WTC11 (cell line): ENCODE measurements around the gene RABGAP1. TPM values are rescaled to one million over a fixed set of nuclear protein-coding genes. Genes with fewer than 3 reads are reported as not detected.

Experiments used
- ATAC-seq: fragments of 200-7000 bp; cut with Tn5 transposase; 2 replicates; pipeline ENCODE4 v1.10.0; 2021; ENCODE audit warnings: mild to moderate bottlenecking, moderate library complexity
- CTCF ChIA-PET: fragments of 300-600 bp; sonication (Branson Sonifier 250); formaldehyde crosslinking; loops from one replicate; lab custom pipeline; 2021; ENCODE audit warnings: antibody characterized with exemption; lab: Charles Lee
- POLR2A ChIA-PET: fragments of 350-600 bp; sonication (Branson Sonifier 250); formaldehyde crosslinking; loops from one replicate; lab custom pipeline; 2021; ENCODE audit warnings: antibody characterized with exemption; lab: Charles Lee
- DNase-seq: peaks from one replicate; pipeline ENCODE4 v3.0.0; 2021; ENCODE audit warnings: low spot score
- H3K27ac Mint-ChIP-seq: 2 replicates; pipeline ENCODE4 v1.8.0; 2021; ENCODE audit warnings: mixed read lengths
- H3K27me3 Mint-ChIP-seq: 2 replicates; pipeline ENCODE4 v1.8.0; 2021; ENCODE audit warnings: low read depth, mild to moderate bottlenecking, moderate library complexity, mixed read lengths
- H3K36me3 Mint-ChIP-seq: 2 replicates; pipeline ENCODE4 v1.8.0; 2021; ENCODE audit warnings: mixed read lengths
- H3K4me1 Mint-ChIP-seq: 2 replicates; pipeline ENCODE4 v1.8.0; 2022; ENCODE audit warnings: mixed read lengths
- H3K4me3 Mint-ChIP-seq: 2 replicates; pipeline ENCODE4 v1.8.0; 2021; ENCODE audit warnings: mild to moderate bottlenecking, moderate library complexity, mixed read lengths
- H3K9me3 Mint-ChIP-seq: 2 replicates; pipeline ENCODE4 v1.8.0; 2021; ENCODE audit warnings: mixed read lengths
- FOXP1 ChIP-seq: sonication (generic); formaldehyde crosslinking; IDR thresholded peaks from 2 replicates; pipeline ENCODE4 v1.8.0; 2022; ENCODE audit warnings: missing genetic modification reagents, mild to moderate bottlenecking, moderate library complexity, borderline replicate concordance
- NFATC4 ChIP-seq: fragments of 250-450 bp; sonication (Bioruptor Pico); IDR thresholded peaks from 2 replicates; pipeline ENCODE4 v1.9.0; 2021; ENCODE audit warnings: mild to moderate bottlenecking
- OVOL2 ChIP-seq: fragments of 250-450 bp; sonication (Bioruptor Pico); IDR thresholded peaks from 2 replicates; pipeline ENCODE4 v1.9.0; 2021; ENCODE audit warnings: mild to moderate bottlenecking, borderline replicate concordance
- SP1 ChIP-seq: sonication (generic); formaldehyde crosslinking; conservative IDR thresholded peaks from 2 replicates; pipeline ENCODE4 v1.8.1; 2022; ENCODE audit warnings: missing genetic modification reagents
- TEAD1 ChIP-seq: sonication (generic); formaldehyde crosslinking; IDR thresholded peaks from 2 replicates; pipeline ENCODE4 v1.8.0; 2022; ENCODE audit warnings: mild to moderate bottlenecking, missing genetic modification reagents
- ZNF121 ChIP-seq: sonication (generic); formaldehyde crosslinking; IDR thresholded peaks from 2 replicates; pipeline ENCODE4 v1.8.0; 2023; ENCODE audit warnings: missing genetic modification reagents
- ZNF219 ChIP-seq: sonication (generic); formaldehyde crosslinking; IDR thresholded peaks from 2 replicates; pipeline ENCODE4 v1.8.0; 2023; ENCODE audit warnings: missing genetic modification reagents, mild to moderate bottlenecking, borderline replicate concordance
- ZNF232 ChIP-seq: sonication (generic); formaldehyde crosslinking; IDR thresholded peaks from 2 replicates; pipeline ENCODE4 v1.8.0; 2022; ENCODE audit warnings: mild to moderate bottlenecking, missing genetic modification reagents
- total RNA-seq: library from RNA; stranded (reverse); gene quantifications from 3 replicates; pipeline ENCODE4 v1.2.3, GENCODE V29; 2021
- TF ChIP-seq, protein P1 (sequence below): fragments of 250-450 bp; sonication (Bioruptor Pico); IDR thresholded peaks from 2 replicates; pipeline ENCODE4 v1.9.0; 2021; ENCODE audit warnings: mild to moderate bottlenecking
- TF ChIP-seq, protein P2 (sequence below): sonication (generic); formaldehyde crosslinking; IDR thresholded peaks from 2 replicates; pipeline ENCODE4 v1.8.0; 2023; ENCODE audit warnings: mild to moderate bottlenecking, missing genetic modification reagents
- TF ChIP-seq, protein P3 (sequence below): sonication (generic); formaldehyde crosslinking; IDR thresholded peaks from 2 replicates; pipeline ENCODE4 v1.8.0; 2022; ENCODE audit warnings: mild to moderate bottlenecking, missing genetic modification reagents
- TF ChIP-seq, protein P4 (sequence below): sonication (generic); formaldehyde crosslinking; IDR thresholded peaks from 2 replicates; pipeline ENCODE4 v1.8.1; 2022; ENCODE audit warnings: mild to moderate bottlenecking, moderate library complexity, missing genetic modification reagents
- TF ChIP-seq, protein P5 (sequence below): sonication (generic); formaldehyde crosslinking; IDR thresholded peaks from 2 replicates; pipeline ENCODE4 v1.8.1; 2023; ENCODE audit warnings: mild to moderate bottlenecking, missing genetic modification reagents, moderate library complexity
- TF ChIP-seq, protein P6 (sequence below): sonication (generic); formaldehyde crosslinking; IDR thresholded peaks from 2 replicates; pipeline ENCODE4 v1.8.0; 2023; ENCODE audit warnings: missing genetic modification reagents, mild to moderate bottlenecking, borderline replicate concordance
- TF ChIP-seq, protein P7 (sequence below): sonication (generic); formaldehyde crosslinking; IDR thresholded peaks from 2 replicates; pipeline ENCODE4 v1.8.1; 2023; ENCODE audit warnings: mild to moderate bottlenecking, missing genetic modification reagents

Gene RABGAP1
- total RNA-seq, 1 experiment from 2014 or later, result 38.1 TPM

DNA sequence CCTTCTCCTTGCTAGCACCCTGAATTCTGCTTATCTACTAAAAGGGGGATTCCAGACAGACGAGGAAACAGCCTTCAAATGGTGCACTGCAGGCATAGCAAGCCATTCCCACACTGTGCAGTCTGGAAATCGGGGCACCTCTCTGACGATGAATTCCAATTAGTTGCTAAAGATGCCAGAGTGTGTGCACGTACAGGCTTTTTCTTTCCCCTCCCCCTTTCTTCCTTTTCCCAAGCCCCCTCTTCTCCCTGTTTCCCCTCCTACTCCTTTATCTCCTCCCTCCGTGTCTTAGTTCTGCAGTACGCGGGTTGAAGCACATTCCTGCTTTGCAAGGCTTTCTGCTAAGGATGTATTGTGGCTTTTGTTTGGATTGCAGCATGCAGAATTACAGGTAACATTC, 92.5 kb downstream of the RABGAP1 start, which contains the start of gene GPR21:
Gene GPR21, plus strand, starts transcription at position 316 of the 400 bp plus-strand sequence. CDS start 900 bp downstream, outside the sequence.
- H3K27me3 Mint-ChIP-seq, result no peaks in the 10 kb centered on the region
- POLR2A ChIA-PET, result no interaction called here
- peak within 1 kb of the TSS; percentile 4; the same call in 1 of the 2 replicates for H3K27ac Mint-ChIP-seq

DNA sequence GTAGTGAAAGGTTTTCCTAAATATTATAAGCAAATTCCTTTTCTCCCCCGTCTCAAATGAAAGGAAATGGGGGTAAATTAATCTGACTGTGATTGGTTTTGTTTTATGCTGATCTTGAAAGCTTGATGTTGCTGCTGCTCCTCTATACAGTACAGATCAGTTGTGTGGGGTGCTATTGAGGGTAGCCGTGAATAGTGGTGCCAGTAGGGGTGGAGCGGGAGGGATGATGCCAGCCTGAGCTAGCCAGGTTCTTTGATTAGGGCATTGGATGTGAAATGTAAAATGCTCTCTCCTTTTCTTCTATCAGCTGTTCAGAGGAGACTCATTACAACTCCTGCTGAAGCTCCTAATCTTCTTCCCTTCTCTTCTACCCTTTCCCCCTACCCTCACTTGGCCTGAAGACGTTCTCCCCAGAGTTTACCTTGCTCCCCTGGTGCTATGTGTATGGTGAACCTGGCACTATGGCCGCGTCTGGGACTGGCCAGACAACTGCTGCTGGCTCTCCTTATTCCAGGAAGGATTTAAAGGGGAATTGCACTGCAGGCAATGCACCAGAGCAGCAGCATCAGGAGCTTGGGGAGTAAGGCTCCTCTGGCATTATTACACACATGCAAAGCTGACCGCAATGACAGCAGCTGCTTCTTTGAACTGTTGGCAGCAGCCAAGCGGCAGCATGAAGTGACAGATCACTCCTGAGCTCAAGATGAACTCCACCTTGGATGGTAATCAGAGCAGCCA, 93.2 kb downstream of the RABGAP1 start:
- H3K27ac Mint-ChIP-seq, result peak overlapping the region; percentile 4; the same call in 1 of the 2 replicates
- no peak overlapping the region for H3K4me3 Mint-ChIP-seq
- H3K36me3 Mint-ChIP-seq, result 0 out of 2 replicates have a peak, but pooled peaks cover 3% of the 10 kb centered on the region
- CTCF ChIA-PET, result no interaction called here
- POLR2A ChIA-PET, result no interaction called here
- H3K27me3 Mint-ChIP-seq, result no peaks in the 10 kb centered on the region
- DNase-seq (no peak), ATAC-seq (no peak)
- peaks cover 10% of the 10 kb centered on the region for H3K4me1 Mint-ChIP-seq
- no peaks in the 10 kb centered on the region for H3K9me3 Mint-ChIP-seq
- TF ChIP-seq, protein P1, sequence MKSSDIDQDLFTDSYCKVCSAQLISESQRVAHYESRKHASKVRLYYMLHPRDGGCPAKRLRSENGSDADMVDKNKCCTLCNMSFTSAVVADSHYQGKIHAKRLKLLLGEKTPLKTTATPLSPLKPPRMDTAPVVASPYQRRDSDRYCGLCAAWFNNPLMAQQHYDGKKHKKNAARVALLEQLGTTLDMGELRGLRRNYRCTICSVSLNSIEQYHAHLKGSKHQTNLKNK (CRISPR knock-in tag), result no peak
- TF ChIP-seq ZNF219 (CRISPR knock-in tag), result no peak
- TF ChIP-seq OVOL2, result no peak
- no peak for TF ChIP-seq FOXP1 (CRISPR knock-in tag)
- TF ChIP-seq SP1 (CRISPR knock-in tag), result no peak
- TF ChIP-seq TEAD1 (CRISPR knock-in tag), result no peak
- TF ChIP-seq, protein P2, sequence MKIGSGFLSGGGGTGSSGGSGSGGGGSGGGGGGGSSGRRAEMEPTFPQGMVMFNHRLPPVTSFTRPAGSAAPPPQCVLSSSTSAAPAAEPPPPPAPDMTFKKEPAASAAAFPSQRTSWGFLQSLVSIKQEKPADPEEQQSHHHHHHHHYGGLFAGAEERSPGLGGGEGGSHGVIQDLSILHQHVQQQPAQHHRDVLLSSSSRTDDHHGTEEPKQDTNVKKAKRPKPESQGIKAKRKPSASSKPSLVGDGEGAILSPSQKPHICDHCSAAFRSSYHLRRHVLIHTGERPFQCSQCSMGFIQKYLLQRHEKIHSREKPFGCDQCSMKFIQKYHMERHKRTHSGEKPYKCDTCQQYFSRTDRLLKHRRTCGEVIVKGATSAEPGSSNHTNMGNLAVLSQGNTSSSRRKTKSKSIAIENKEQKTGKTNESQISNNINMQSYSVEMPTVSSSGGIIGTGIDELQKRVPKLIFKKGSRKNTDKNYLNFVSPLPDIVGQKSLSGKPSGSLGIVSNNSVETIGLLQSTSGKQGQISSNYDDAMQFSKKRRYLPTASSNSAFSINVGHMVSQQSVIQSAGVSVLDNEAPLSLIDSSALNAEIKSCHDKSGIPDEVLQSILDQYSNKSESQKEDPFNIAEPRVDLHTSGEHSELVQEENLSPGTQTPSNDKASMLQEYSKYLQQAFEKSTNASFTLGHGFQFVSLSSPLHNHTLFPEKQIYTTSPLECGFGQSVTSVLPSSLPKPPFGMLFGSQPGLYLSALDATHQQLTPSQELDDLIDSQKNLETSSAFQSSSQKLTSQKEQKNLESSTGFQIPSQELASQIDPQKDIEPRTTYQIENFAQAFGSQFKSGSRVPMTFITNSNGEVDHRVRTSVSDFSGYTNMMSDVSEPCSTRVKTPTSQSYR (CRISPR knock-in tag), result no peak
- TF ChIP-seq, protein P3, sequence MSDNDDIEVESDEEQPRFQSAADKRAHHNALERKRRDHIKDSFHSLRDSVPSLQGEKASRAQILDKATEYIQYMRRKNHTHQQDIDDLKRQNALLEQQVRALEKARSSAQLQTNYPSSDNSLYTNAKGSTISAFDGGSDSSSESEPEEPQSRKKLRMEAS (CRISPR knock-in tag), result no peak
- no peak for TF ChIP-seq NFATC4 (CRISPR knock-in tag)

More for the DNA sequence above, 92.5 kb downstream of the RABGAP1 start, which contains the start of gene GPR21:
- peak; percentile 58 for ATAC-seq
- DNase-seq, result no peak
- Mint-ChIP-seq H3K36me3 (0 out of 2 replicates have a peak, but pooled peaks cover 3% of the 10 kb centered on the region), H3K4me1 (peaks cover 10% of the 10 kb centered on the region), H3K9me3 (no peaks in the 10 kb centered on the region), H3K4me3 (no peak within 1 kb of the TSS)
- CTCF ChIA-PET, result no interaction called here
- TF ChIP-seq, protein P4, sequence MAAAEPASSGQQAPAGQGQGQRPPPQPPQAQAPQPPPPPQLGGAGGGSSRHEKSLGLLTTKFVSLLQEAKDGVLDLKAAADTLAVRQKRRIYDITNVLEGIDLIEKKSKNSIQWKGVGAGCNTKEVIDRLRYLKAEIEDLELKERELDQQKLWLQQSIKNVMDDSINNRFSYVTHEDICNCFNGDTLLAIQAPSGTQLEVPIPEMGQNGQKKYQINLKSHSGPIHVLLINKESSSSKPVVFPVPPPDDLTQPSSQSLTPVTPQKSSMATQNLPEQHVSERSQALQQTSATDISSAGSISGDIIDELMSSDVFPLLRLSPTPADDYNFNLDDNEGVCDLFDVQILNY (CRISPR knock-in tag), result no peak
- TF ChIP-seq, protein P5, sequence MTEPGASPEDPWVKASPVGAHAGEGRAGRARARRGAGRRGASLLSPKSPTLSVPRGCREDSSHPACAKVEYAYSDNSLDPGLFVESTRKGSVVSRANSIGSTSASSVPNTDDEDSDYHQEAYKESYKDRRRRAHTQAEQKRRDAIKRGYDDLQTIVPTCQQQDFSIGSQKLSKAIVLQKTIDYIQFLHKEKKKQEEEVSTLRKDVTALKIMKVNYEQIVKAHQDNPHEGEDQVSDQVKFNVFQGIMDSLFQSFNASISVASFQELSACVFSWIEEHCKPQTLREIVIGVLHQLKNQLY (CRISPR knock-in tag), result no peak
- TF ChIP-seq NFATC4 (CRISPR knock-in tag), result no peak

DNA sequence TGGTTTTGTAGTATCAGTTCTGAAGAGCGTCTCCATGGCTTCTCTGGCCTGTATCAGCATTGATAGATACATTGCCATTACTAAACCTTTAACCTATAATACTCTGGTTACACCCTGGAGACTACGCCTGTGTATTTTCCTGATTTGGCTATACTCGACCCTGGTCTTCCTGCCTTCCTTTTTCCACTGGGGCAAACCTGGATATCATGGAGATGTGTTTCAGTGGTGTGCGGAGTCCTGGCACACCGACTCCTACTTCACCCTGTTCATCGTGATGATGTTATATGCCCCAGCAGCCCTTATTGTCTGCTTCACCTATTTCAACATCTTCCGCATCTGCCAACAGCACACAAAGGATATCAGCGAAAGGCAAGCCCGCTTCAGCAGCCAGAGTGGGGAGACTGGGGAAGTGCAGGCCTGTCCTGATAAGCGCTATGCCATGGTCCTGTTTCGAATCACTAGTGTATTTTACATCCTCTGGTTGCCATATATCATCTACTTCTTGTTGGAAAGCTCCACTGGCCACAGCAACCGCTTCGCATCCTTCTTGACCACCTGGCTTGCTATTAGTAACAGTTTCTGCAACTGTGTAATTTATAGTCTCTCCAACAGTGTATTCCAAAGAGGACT, 94.2 kb downstream of the RABGAP1 start:
- H3K27ac Mint-ChIP-seq, result peak overlapping the region; percentile 1; the same call in 1 of the 2 replicates
- H3K36me3 Mint-ChIP-seq, result 0 out of 2 replicates have a peak, but pooled peaks cover 3% of the 10 kb centered on the region
- no peaks in the 10 kb centered on the region for H3K9me3 Mint-ChIP-seq
- POLR2A ChIA-PET, result no interaction called here
- DNase-seq (no peak), ATAC-seq (no peak)
- no peak overlapping the region for H3K4me3 Mint-ChIP-seq
- H3K27me3 Mint-ChIP-seq, result no peaks in the 10 kb centered on the region
- H3K4me1 Mint-ChIP-seq, result peaks cover 10% of the 10 kb centered on the region
- CTCF ChIA-PET, result no interaction called here
- no peak for TF ChIP-seq ZNF232
- TF ChIP-seq, protein P6, sequence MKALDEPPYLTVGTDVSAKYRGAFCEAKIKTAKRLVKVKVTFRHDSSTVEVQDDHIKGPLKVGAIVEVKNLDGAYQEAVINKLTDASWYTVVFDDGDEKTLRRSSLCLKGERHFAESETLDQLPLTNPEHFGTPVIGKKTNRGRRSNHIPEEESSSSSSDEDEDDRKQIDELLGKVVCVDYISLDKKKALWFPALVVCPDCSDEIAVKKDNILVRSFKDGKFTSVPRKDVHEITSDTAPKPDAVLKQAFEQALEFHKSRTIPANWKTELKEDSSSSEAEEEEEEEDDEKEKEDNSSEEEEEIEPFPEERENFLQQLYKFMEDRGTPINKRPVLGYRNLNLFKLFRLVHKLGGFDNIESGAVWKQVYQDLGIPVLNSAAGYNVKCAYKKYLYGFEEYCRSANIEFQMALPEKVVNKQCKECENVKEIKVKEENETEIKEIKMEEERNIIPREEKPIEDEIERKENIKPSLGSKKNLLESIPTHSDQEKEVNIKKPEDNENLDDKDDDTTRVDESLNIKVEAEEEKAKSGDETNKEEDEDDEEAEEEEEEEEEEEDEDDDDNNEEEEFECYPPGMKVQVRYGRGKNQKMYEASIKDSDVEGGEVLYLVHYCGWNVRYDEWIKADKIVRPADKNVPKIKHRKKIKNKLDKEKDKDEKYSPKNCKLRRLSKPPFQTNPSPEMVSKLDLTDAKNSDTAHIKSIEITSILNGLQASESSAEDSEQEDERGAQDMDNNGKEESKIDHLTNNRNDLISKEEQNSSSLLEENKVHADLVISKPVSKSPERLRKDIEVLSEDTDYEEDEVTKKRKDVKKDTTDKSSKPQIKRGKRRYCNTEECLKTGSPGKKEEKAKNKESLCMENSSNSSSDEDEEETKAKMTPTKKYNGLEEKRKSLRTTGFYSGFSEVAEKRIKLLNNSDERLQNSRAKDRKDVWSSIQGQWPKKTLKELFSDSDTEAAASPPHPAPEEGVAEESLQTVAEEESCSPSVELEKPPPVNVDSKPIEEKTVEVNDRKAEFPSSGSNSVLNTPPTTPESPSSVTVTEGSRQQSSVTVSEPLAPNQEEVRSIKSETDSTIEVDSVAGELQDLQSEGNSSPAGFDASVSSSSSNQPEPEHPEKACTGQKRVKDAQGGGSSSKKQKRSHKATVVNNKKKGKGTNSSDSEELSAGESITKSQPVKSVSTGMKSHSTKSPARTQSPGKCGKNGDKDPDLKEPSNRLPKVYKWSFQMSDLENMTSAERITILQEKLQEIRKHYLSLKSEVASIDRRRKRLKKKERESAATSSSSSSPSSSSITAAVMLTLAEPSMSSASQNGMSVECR (CRISPR knock-in tag), result no peak
- TF ChIP-seq ZNF121 (CRISPR knock-in tag), result no peak
- TF ChIP-seq, protein P7, sequence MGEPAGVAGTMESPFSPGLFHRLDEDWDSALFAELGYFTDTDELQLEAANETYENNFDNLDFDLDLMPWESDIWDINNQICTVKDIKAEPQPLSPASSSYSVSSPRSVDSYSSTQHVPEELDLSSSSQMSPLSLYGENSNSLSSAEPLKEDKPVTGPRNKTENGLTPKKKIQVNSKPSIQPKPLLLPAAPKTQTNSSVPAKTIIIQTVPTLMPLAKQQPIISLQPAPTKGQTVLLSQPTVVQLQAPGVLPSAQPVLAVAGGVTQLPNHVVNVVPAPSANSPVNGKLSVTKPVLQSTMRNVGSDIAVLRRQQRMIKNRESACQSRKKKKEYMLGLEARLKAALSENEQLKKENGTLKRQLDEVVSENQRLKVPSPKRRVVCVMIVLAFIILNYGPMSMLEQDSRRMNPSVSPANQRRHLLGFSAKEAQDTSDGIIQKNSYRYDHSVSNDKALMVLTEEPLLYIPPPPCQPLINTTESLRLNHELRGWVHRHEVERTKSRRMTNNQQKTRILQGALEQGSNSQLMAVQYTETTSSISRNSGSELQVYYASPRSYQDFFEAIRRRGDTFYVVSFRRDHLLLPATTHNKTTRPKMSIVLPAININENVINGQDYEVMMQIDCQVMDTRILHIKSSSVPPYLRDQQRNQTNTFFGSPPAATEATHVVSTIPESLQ, result no peak
